Activated CD4-positive, CD25-positive, alpha-beta regulatory T cell treated with anti-CD3 and anti-CD28 coated beads, Interleukin-2, amount 50 U/mL, for 24 hours (primary cell): Measurements from ENCODE around the gene LCORL.

Experiments used
- ATAC-seq, 2 donors: fragments of 150-1000 bp; cut with Tn5 transposase; one replicate each; pipeline ENCODE4 v1.10.0; 2021; ENCODE audit warnings: mild to moderate bottlenecking in 1 of 2, moderate library complexity in 1 of 2

The LCORL gene

GRCh38 chr4:18014269-18014668, 7.3 kb downstream of the LCORL start:
- ATAC-seq, result no peak

- ATAC-seq, result no peak
These were observed 8.6 kb downstream of the LCORL start for GRCh38 chr4:18012807-18013462.

- ATAC-seq, result no peak
These were observed 9.3 kb downstream of the LCORL start for GRCh38 chr4:18012134-18012806.

GRCh38 chr4:18007625-18008024, 13.9 kb downstream of the LCORL start:
- ATAC-seq, result no peak

- ATAC-seq, result peak in 1 of 2 donors; percentile 79
These were observed 15.1 kb downstream of the LCORL start for GRCh38 chr4:18006432-18006831.

GRCh38 chr4:17997129-17997528, 24.4 kb downstream of the LCORL start:
- no peak for ATAC-seq

- no peak for ATAC-seq
These were observed 26.4 kb downstream of the LCORL start for GRCh38 chr4:17995165-17995564.

GRCh38 chr4:17985832-17986231, 35.7 kb downstream of the LCORL start:
- no peak for ATAC-seq

GRCh38 chr4:17981063-17981462, 40.5 kb downstream of the LCORL start:
- ATAC-seq, result no peak

- no peak for ATAC-seq
These were observed 52.8 kb downstream of the LCORL start for GRCh38 chr4:17968721-17969120.

GRCh38 chr4:17967078-17967477, 54.5 kb downstream of the LCORL start:
- no peak for ATAC-seq

- no peak for ATAC-seq
These were observed 55.2 kb downstream of the LCORL start for GRCh38 chr4:17966312-17966711.

- no peak for ATAC-seq
These were observed 57.0 kb downstream of the LCORL start for GRCh38 chr4:17964576-17964975.

GRCh38 chr4:17962171-17962570, 59.4 kb downstream of the LCORL start:
- ATAC-seq, result no peak

- no peak for ATAC-seq
These were observed 60.3 kb downstream of the LCORL start for GRCh38 chr4:17961249-17961648.

GRCh38 chr4:17958181-17958580, 63.4 kb downstream of the LCORL start:
- no peak for ATAC-seq

- ATAC-seq, result peak; percentile 48
These were observed 63.9 kb downstream of the LCORL start for GRCh38 chr4:17957688-17958087.

- no peak for ATAC-seq
These were observed 65.3 kb downstream of the LCORL start for GRCh38 chr4:17956245-17956644.

- ATAC-seq, result no peak
These were observed 76.3 kb downstream of the LCORL start for GRCh38 chr4:17945303-17945702.

- no peak for ATAC-seq
These were observed 79.8 kb downstream of the LCORL start for GRCh38 chr4:17941731-17942130.

GRCh38 chr4:17939054-17939453, 82.5 kb downstream of the LCORL start:
- ATAC-seq, result no peak

GRCh38 chr4:17934286-17934685, 87.3 kb downstream of the LCORL start:
- no peak for ATAC-seq

GRCh38 chr4:17933126-17933525, 88.4 kb downstream of the LCORL start:
- no peak for ATAC-seq

- no peak for ATAC-seq
These were observed 89.5 kb downstream of the LCORL start for GRCh38 chr4:17932041-17932440.

- no peak for ATAC-seq
These were observed 91.3 kb downstream of the LCORL start for GRCh38 chr4:17930256-17930655.
